ENCODE results near the gene TMEM131.
"Not testable (repeated sequence)": the region's sequence is repeated elsewhere in the genome, so short reads cannot be mapped to it uniquely, and the experiment has no call there.

Gene TMEM131

GRCh38 chr2:98022067-98022466, 26.3 kb upstream of the TMEM131 start:
- not testable (repeated sequence) for DNase-seq (ENCODE audit: low read depth)

GRCh38 chr2:98020992-98021713, 25.4 kb upstream of the TMEM131 start:
- DNase-seq (ENCODE audit: low read depth), result no peak

- DNase-seq (ENCODE audit: low read depth), result no peak
Observed at GRCh38 chr2:98020516-98020915, 24.8 kb upstream of the TMEM131 start.

GRCh38 chr2:98016908-98017670, 21.3 kb upstream of the TMEM131 start:
- no peak for DNase-seq (ENCODE audit: low read depth)

- DNase-seq (ENCODE audit: low read depth), result no peak
Observed at GRCh38 chr2:98015671-98016070, 19.9 kb upstream of the TMEM131 start.

- no peak for DNase-seq (ENCODE audit: low read depth)
Observed at GRCh38 chr2:98014379-98014778, 18.6 kb upstream of the TMEM131 start.

- DNase-seq (ENCODE audit: low read depth), result no peak
Observed at GRCh38 chr2:98013407-98014042, 17.8 kb upstream of the TMEM131 start.

- DNase-seq (ENCODE audit: low read depth), result no peak
Observed at GRCh38 chr2:98012561-98012991, 16.8 kb upstream of the TMEM131 start.

GRCh38 chr2:98009887-98010760, 14.4 kb upstream of the TMEM131 start:
- DNase-seq (ENCODE audit: low read depth), result peak; percentile 29

- DNase-seq (ENCODE audit: low read depth), result no peak
Observed at GRCh38 chr2:98008415-98008814, 12.7 kb upstream of the TMEM131 start.

GRCh38 chr2:98006378-98006777, 10.6 kb upstream of the TMEM131 start:
- DNase-seq (ENCODE audit: low read depth), result no peak

- no peak for DNase-seq (ENCODE audit: low read depth)
Observed at GRCh38 chr2:98004613-98005012, 8.9 kb upstream of the TMEM131 start.

- DNase-seq (ENCODE audit: low read depth), result no peak
Observed at GRCh38 chr2:98004047-98004446, 8.3 kb upstream of the TMEM131 start.

GRCh38 chr2:97999536-97999935, 3.8 kb upstream of the TMEM131 start:
- no peak for DNase-seq (ENCODE audit: low read depth)

- no peak for DNase-seq (ENCODE audit: low read depth)
Observed at GRCh38 chr2:97998431-97999005, 2.8 kb upstream of the TMEM131 start.

- DNase-seq (ENCODE audit: low read depth), result no peak
Observed at GRCh38 chr2:97997784-97998392, 2.1 kb upstream of the TMEM131 start.

GRCh38 chr2:97996679-97997078, 931 bp upstream of the TMEM131 start:
- DNase-seq (ENCODE audit: low read depth), result no peak

GRCh38 chr2:97995026-97995733, 568 bp downstream of the TMEM131 start:
- DNase-seq (ENCODE audit: low read depth), result peak; percentile 26

- DNase-seq (ENCODE audit: low read depth), result no peak
Observed at GRCh38 chr2:97994476-97994875, 1.3 kb downstream of the TMEM131 start.

- no peak for DNase-seq (ENCODE audit: low read depth)
Observed at GRCh38 chr2:97993926-97994325, 1.8 kb downstream of the TMEM131 start.
